Mesendoderm (in vitro differentiated cells): Measurements from ENCODE around the gene ZBTB48.

Experiments used
- DNase-seq: peaks from one replicate; pipeline ENCODE4 v3.0.0; 2013
- H2AK5ac ChIP-seq: 2 replicates; pipeline ENCODE4 v1.6.1; 2013; ENCODE audit warnings: low read length, inconsistent platforms
- H2BK120ac ChIP-seq: 2 replicates; pipeline ENCODE4 v1.6.1; 2013; ENCODE audit warnings: low read depth, mild to moderate bottlenecking, low read length, moderate library complexity, mixed read lengths
- H2BK15ac ChIP-seq: replicated peaks from 2 replicates; pipeline ENCODE4 v1.6.1; 2013; ENCODE audit warnings: low read depth, mild to moderate bottlenecking, moderate library complexity
- H2BK5ac ChIP-seq: 2 replicates; pipeline ENCODE4 v1.6.1; 2013; ENCODE audit warnings: low read length, inconsistent platforms
- H3K18ac ChIP-seq: 2 replicates; pipeline ENCODE4 v1.6.1; 2013; ENCODE audit warnings: mild to moderate bottlenecking, low read length, mixed read lengths
- H3K23ac ChIP-seq: one replicate; pipeline ENCODE4 v1.6.1; 2013; ENCODE audit warnings: low read length
- H3K27ac ChIP-seq: 2 replicates; pipeline ENCODE4 v1.5.1; 2013; ENCODE audit warnings: low read depth, mild to moderate bottlenecking, inconsistent platforms, low read length, moderate library complexity
- H3K27me3 ChIP-seq: 2 replicates; pipeline ENCODE4 v1.6.1; 2013; ENCODE audit warnings: low read length, control low read depth, mild to moderate bottlenecking, inconsistent platforms; ENCODE audit not compliant: insufficient read depth, poor library complexity
- H3K36me3 ChIP-seq: 2 replicates; pipeline ENCODE4 v1.6.1; 2013; ENCODE audit warnings: low read length, inconsistent platforms; ENCODE audit not compliant: control insufficient read depth, insufficient read depth
- H3K4ac ChIP-seq: one replicate; pipeline ENCODE4 v1.6.1; 2013; ENCODE audit warnings: low read depth, mild to moderate bottlenecking, low read length, moderate library complexity
- H3K4me1 ChIP-seq: 2 replicates; pipeline ENCODE4 v1.6.1; 2013; ENCODE audit warnings: low read depth, low read length, inconsistent platforms; ENCODE audit not compliant: control insufficient read depth
- H3K4me2 ChIP-seq: 2 replicates; pipeline ENCODE4 v1.6.1; 2013; ENCODE audit warnings: low read length
- H3K4me3 ChIP-seq: 2 replicates; pipeline ENCODE4 v1.5.1; 2013; ENCODE audit warnings: mild to moderate bottlenecking, low read length
- H3K56ac ChIP-seq: one replicate; pipeline ENCODE4 v1.6.1; 2013; ENCODE audit warnings: low read length
- H3K79me1 ChIP-seq: 2 replicates; pipeline ENCODE4 v1.6.1; 2013; ENCODE audit warnings: low read length, inconsistent platforms
- H3K79me2 ChIP-seq: 2 replicates; pipeline ENCODE4 v1.6.1; 2013; ENCODE audit warnings: mild to moderate bottlenecking, low read length; ENCODE audit not compliant: control insufficient read depth, insufficient read depth
- H3K9ac ChIP-seq: 2 replicates; pipeline ENCODE4 v1.6.1; 2013; ENCODE audit warnings: low read length, inconsistent platforms
- H4K5ac ChIP-seq: one replicate; pipeline ENCODE4 v1.6.1; 2013; ENCODE audit warnings: low read length
- H4K8ac ChIP-seq: one replicate; pipeline ENCODE4 v1.6.1; 2013; ENCODE audit warnings: low read depth, mild to moderate bottlenecking, control low read depth, low read length, moderate library complexity
- WGBS: extraction: QIAGEN DNeasy Blood & Tissue Kit; methylation state at CpG from one replicate; pipeline ENCODE4 v1.1.7; 2013; ENCODE audit warnings: low lambda C conversion rate, missing lambda C conversion rate; ENCODE audit not compliant: insufficient coverage; ENCODE audit errors: extremely low coverage; 5-methylcytosine and 5-hydroxymethylcytosine counted together

Gene ZBTB48

GRCh38 chr1:6614929-6615785 is 35.4 kb downstream of the ZBTB48 start:
- H3K27me3 ChIP-seq = no peaks in the 10 kb centered on the region
- H2BK120ac ChIP-seq = peak overlapping the region; percentile 34
- peaks cover 31% of the 10 kb centered on the region for H3K79me2 ChIP-seq
- H2BK15ac ChIP-seq = no peak overlapping the region
- peak overlapping the region; percentile 66 for H3K23ac ChIP-seq
- peak; percentile 18 for DNase-seq
- H3K4ac ChIP-seq = peak overlapping the region; percentile 91
- no peak overlapping the region for H2AK5ac ChIP-seq
- H3K9ac ChIP-seq = peak overlapping the region; percentile 80
- peaks cover 10% of the 10 kb centered on the region for H3K79me1 ChIP-seq
- peak overlapping the region; percentile 98 for H3K18ac ChIP-seq
- WGBS = no CpG with 5 or more reads among the region's 82 CpGs
- H3K27ac ChIP-seq = no peak overlapping the region
- H3K4me2 ChIP-seq = peak overlapping the region; percentile 39
- H3K36me3 ChIP-seq = peaks cover 8% of the 10 kb centered on the region
- H3K4me1 ChIP-seq = no peaks in the 10 kb centered on the region
- peak overlapping the region; percentile 58 for H3K4me3 ChIP-seq
- H3K56ac ChIP-seq = peak overlapping the region; percentile 81
- H2BK5ac ChIP-seq = no peak overlapping the region
- H4K5ac ChIP-seq = no peak overlapping the region
- no peak overlapping the region for H4K8ac ChIP-seq

GRCh38 chr1:6619045-6619444 is 39.3 kb downstream of the ZBTB48 start:
- Histone ChIP-seq H3K9ac (no peak overlapping the region), H3K4ac (no peak overlapping the region), H2BK120ac (no peak overlapping the region), H3K18ac (no peak overlapping the region), H3K4me3 (no peak overlapping the region), H3K56ac (no peak overlapping the region), H2BK15ac (no peak overlapping the region), H3K79me2 (peaks cover 33% of the 10 kb centered on the region), H3K79me1 (peaks cover 17% of the 10 kb centered on the region), H4K8ac (no peak overlapping the region), H3K27ac (no peak overlapping the region), H3K23ac (no peak overlapping the region), H3K4me1 (no peaks in the 10 kb centered on the region), H3K27me3 (no peaks in the 10 kb centered on the region), H4K5ac (no peak overlapping the region), H2BK5ac (no peak overlapping the region), H3K4me2 (no peak overlapping the region), H3K36me3 (peaks cover 15% of the 10 kb centered on the region), H2AK5ac (no peak overlapping the region)
- WGBS = no CpG with 5 or more reads among the region's 4 CpGs
- no peak for DNase-seq

- Histone ChIP-seq H3K79me1 (peaks cover 18% of the 10 kb centered on the region), H3K18ac (no peak overlapping the region), H3K9ac (no peak overlapping the region), H4K5ac (no peak overlapping the region), H4K8ac (no peak overlapping the region), H3K4me1 (no peaks in the 10 kb centered on the region), H3K4me2 (no peak overlapping the region), H3K4ac (no peak overlapping the region), H2BK5ac (no peak overlapping the region), H2BK120ac (no peak overlapping the region), H3K56ac (no peak overlapping the region), H3K36me3 (peaks cover 15% of the 10 kb centered on the region), H3K79me2 (peaks cover 20% of the 10 kb centered on the region), H3K27ac (no peak overlapping the region), H3K4me3 (no peak overlapping the region), H2AK5ac (no peak overlapping the region), H3K23ac (no peak overlapping the region), H2BK15ac (no peak overlapping the region), H3K27me3 (no peaks in the 10 kb centered on the region)
- DNase-seq = no peak
- WGBS = no CpG with 5 or more reads among the region's 41 CpGs
These were observed 41.9 kb downstream of the ZBTB48 start for GRCh38 chr1:6621429-6622391.

GRCh38 chr1:6622396-6623152 is 42.8 kb downstream of the ZBTB48 start:
- Histone ChIP-seq H3K4me1 (no peaks in the 10 kb centered on the region), H3K27me3 (no peaks in the 10 kb centered on the region), H2AK5ac (no peak overlapping the region), H4K8ac (no peak overlapping the region), H2BK15ac (no peak overlapping the region), H3K4me3 (no peak overlapping the region), H2BK120ac (no peak overlapping the region), H3K27ac (no peak overlapping the region), H3K79me1 (peaks cover 20% of the 10 kb centered on the region), H3K9ac (no peak overlapping the region), H2BK5ac (no peak overlapping the region), H3K36me3 (peaks cover 15% of the 10 kb centered on the region), H3K18ac (no peak overlapping the region), H3K23ac (no peak overlapping the region), H3K4me2 (no peak overlapping the region), H3K79me2 (peaks cover 12% of the 10 kb centered on the region), H4K5ac (no peak overlapping the region), H3K4ac (no peak overlapping the region), H3K56ac (no peak overlapping the region)
- no peak for DNase-seq
- no CpG with 5 or more reads among the region's 10 CpGs for WGBS

- no peak for DNase-seq
- no peak overlapping the region for H3K23ac ChIP-seq
- H2BK15ac ChIP-seq = no peak overlapping the region
- no peaks in the 10 kb centered on the region for H3K27me3 ChIP-seq
- no peak overlapping the region for H3K56ac ChIP-seq
- H2BK120ac ChIP-seq = no peak overlapping the region
- H3K36me3 ChIP-seq = peaks cover 12% of the 10 kb centered on the region
- H3K18ac ChIP-seq = no peak overlapping the region
- peaks cover 5% of the 10 kb centered on the region for H3K79me2 ChIP-seq
- WGBS = no CpG with 5 or more reads among the region's 14 CpGs
- H3K9ac ChIP-seq = no peak overlapping the region
- H4K8ac ChIP-seq = no peak overlapping the region
- no peak overlapping the region for H3K27ac ChIP-seq
- H2AK5ac ChIP-seq = no peak overlapping the region
- no peak overlapping the region for H3K4me2 ChIP-seq
- H4K5ac ChIP-seq = no peak overlapping the region
- H2BK5ac ChIP-seq = no peak overlapping the region
- H3K4me3 ChIP-seq = no peak overlapping the region
- no peaks in the 10 kb centered on the region for H3K4me1 ChIP-seq
- peaks cover 20% of the 10 kb centered on the region for H3K79me1 ChIP-seq
- H3K4ac ChIP-seq = no peak overlapping the region
These were observed 43.6 kb downstream of the ZBTB48 start for GRCh38 chr1:6623269-6623965.
